Right cardiac atrium (tissue), 5 donors: ENCODE data around the gene EYA2. TPM values are rescaled to one million over a fixed set of nuclear protein-coding genes. Genes with fewer than 3 reads are reported as not detected.
A peak's percentile ranks its signal among the peaks of the same experiment; 100 is the strongest.

Source experiments
- ATAC-seq, 2 donors: fragments of 200-7000 bp; cut with Tn5 transposase; one replicate each; pipeline versions ENCODE4 v1.8.0 to v1.9.1; 2020; ENCODE audit warnings: moderate library complexity in 2 of 2, mild to moderate bottlenecking in 1 of 2
- DNase-seq, 3 donors: peaks; one replicate each; pipeline ENCODE4 v3.0.0-alpha.2; 2020
- H3K27ac ChIP-seq: one replicate; pipeline ENCODE4 v1.5.1; 2013; ENCODE audit warnings: mild to moderate bottlenecking, low read length, control low read depth, moderate library complexity
- H3K27me3 ChIP-seq: one replicate; pipeline ENCODE4 v1.6.1; 2013; ENCODE audit not compliant: control insufficient read depth, insufficient read depth
- H3K4me1 ChIP-seq: one replicate; pipeline ENCODE4 v1.6.1; 2013; ENCODE audit warnings: low read length; ENCODE audit not compliant: control insufficient read depth, insufficient read depth
- H3K4me3 ChIP-seq: one replicate; pipeline ENCODE4 v1.5.1; 2013; ENCODE audit warnings: low read length, control low read depth
- H3K9me3 ChIP-seq: one replicate; pipeline ENCODE4 v1.6.1; 2013; ENCODE audit warnings: low read length; ENCODE audit not compliant: control insufficient read depth
- WGBS: extraction: QIAGEN DNeasy Blood & Tissue Kit; methylation state at CpG from one replicate; pipeline ENCODE4 v1.1.7; 2013; 5-methylcytosine and 5-hydroxymethylcytosine counted together
- intact Hi-C, 4 donors: fragments of 100-400 bp; cut with DNase I; formaldehyde crosslinking; loops; one replicate each; pipeline versions ENCODE4 v1.11.0 to v1.14.0; 2022 to 2023
- polyA plus RNA-seq: library from polyadenylated mRNA; stranded (reverse); fragments of 200-250 nt; gene quantifications from one replicate; pipeline ENCODE4 v1.2.3, GENCODE V29; 2013
- total RNA-seq, 4 donors: library from RNA; stranded (reverse); fragmentation: NEBNext Ultra II Directional; extraction: Animal tissue kit (Norgen Biotek cat#: 25700); gene quantifications; one replicate each; pipeline ENCODE4 v1.2.1, GENCODE V29; 2021
- donor health status: healthy with polysubstance abuse.
- donor health status: DM: no; HTN: yes; CAD: no.
- donor health status: DM: no; HTN: no; CAD: no.
- donor health status: DM: no; HTN: yes; CAD: no; lungs with severe emphysema.
- donor health status: DM: yes; HTN: yes; CAD: no.

EYA2 gene
- total and polyA plus RNA-seq, 5 donors = 1.6 to 3.7 (median 3.4) TPM

DNA sequence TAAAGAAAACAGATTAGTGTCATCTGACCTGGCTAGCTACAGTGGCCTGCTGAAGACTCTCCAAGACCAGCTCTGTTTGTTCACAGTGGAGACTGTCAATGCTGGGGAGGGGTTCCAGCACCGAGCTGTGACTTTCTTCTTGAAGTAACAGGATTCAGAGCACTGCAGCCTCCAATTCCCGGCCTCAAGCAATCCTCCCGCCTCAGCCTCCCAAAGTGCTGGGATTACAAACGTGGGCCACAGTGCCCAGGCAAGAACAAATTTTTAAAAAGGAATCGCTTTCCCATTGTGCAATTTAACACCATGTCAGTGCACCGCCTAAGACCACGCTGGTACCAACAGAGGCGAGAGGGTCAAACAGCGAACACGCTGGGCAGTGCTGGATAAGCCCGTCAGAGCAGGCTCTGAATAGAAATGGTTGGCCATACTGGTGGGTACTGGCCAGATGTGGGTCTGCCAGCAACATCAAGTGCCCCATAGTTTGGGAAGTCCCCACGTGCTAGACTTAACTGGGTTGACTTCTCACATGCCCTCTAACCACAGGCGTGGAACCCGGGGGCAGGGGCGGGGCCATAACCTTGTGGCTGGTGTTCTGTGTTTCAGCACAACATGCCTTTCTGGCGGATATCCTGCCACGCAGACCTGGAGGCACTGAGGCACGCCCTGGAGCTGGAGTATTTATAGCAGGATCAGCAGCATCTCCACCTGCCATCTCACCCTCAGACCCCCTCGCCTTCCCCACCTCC, 293.0 kb downstream of the EYA2 start:
- no peak overlapping the region for H3K27ac ChIP-seq
- no peaks in the 10 kb centered on the region for H3K27me3 ChIP-seq
- intact Hi-C loops = no loop called here
- H3K4me3 ChIP-seq = no peak overlapping the region
- H3K4me1 ChIP-seq = no peaks in the 10 kb centered on the region
- no peaks in the 10 kb centered on the region for H3K9me3 ChIP-seq
- 86% methylated on average over 19 of the region's 19 CpGs for WGBS
- no peak for ATAC-seq
- no peak for DNase-seq

DNA sequence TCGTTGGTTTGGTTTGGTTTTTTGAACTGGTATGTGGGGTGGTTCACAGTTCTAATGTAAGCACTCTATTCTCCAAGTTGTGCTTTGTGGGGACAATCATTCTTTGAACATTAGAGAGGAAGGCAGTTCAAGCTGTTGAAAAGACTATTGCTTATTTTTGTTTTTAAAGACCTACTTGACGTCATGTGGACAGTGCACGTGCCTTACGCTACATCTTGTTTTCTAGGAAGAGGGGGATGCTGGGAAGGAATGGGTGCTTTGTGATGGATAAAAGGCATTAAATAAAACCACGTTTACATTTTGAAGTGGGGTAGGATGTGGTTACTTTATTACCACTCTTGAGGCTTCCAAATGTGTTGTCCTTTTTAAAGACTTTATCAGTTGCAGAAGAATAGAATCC, 293.9 kb downstream of the EYA2 start:
- no peaks in the 10 kb centered on the region for H3K27me3 ChIP-seq
- H3K4me3 ChIP-seq = no peak overlapping the region
- intact Hi-C loops = no loop called here
- DNase-seq (no peak), ATAC-seq (no peak)
- 50% methylated on average over 5 of the region's 5 CpGs for WGBS
- no peaks in the 10 kb centered on the region for H3K4me1 ChIP-seq
- no peaks in the 10 kb centered on the region for H3K9me3 ChIP-seq
- H3K27ac ChIP-seq = no peak overlapping the region

DNA sequence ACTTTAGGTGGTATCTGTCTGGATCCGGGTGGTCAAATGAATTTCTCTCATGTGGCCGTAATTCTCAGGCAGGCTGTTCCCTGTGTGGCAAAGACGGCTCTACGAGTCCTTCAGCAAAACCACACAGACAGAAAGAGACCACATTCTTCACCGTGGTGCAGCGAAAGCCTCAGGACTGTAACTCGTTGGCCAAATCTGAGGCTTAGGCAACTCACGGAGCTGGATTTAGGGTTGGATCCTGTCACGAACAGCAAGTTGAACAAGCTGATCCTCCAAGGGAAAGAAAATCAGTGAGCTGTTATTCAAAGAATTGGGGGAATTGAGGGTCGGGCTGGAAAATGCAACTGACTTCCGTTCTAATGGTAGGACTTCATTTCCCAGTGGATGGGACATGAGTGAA, 294.4 kb downstream of the EYA2 start:
- 49% methylated on average over 11 of the region's 11 CpGs for WGBS
- H3K4me3 ChIP-seq = no peak overlapping the region
- intact Hi-C loops = no loop called here
- no peaks in the 10 kb centered on the region for H3K9me3 ChIP-seq
- H3K4me1 ChIP-seq = no peaks in the 10 kb centered on the region
- no peaks in the 10 kb centered on the region for H3K27me3 ChIP-seq
- DNase-seq (no peak), ATAC-seq (peak; percentile 25 to 68)
- H3K27ac ChIP-seq = peak overlapping the region; percentile 21

DNA sequence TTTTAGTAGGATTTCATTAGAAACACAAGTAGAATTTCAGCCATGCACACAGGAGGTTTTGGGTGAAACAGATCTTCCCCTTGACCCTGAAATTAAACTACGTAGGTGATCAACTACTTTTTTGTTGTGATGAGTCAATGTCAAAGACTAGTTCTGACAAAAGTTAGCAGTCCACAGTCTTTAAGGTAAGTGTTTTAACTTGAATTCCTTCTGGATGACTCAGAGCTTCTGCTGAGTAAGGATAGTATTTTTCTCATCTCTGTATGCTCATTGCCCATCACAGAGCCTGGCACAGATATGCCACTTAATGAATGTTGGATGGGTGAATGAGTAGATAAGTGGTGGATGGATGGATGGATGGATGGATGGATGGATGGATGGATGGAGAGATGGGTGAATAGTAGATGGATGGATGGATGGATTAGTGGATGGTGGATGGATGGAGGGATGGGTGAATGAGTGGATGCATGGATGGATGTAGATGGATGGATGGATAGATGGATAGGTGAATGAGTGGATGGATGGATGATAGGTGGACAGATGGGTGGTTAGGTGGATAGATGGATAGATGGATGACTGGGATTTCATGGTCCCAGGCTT, 296.5 kb downstream of the EYA2 start:
- DNase-seq (no peak), ATAC-seq (no peak)
- Histone ChIP-seq H3K9me3 (no peaks in the 10 kb centered on the region), H3K4me1 (peaks cover 3% of the 10 kb centered on the region), H3K27ac (no peak overlapping the region), H3K4me3 (no peak overlapping the region), H3K27me3 (no peaks in the 10 kb centered on the region)
- 95% methylated on average over 1 of the region's 1 CpG for WGBS
- intact Hi-C loops = loop anchor here in 2 of 4 donors (5.0 to 10.0 kb wide), 2 partner anchors 431 to 434 kb away; no protein-coding TSS in a partner anchor

DNA sequence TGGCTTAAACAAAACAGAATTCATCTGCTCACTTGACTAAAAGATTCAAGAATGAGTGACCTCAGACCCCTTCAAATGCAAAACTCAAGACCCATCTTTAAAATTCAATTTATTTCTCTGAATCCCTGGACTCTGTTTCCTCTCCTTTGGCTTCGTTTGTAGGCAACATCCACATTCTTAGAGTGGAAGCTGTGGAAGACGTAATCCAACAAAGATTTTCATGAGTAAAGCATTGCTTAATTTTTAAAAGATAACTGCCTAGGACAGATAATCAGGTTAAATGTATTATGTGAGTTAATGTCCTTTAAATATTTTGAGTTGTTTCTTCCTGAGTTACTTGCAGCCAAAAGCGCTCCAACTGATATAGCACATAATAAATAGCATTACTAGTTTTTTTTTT, 297.3 kb downstream of the EYA2 start:
- Histone ChIP-seq H3K4me1 (peaks cover 3% of the 10 kb centered on the region), H3K9me3 (no peaks in the 10 kb centered on the region), H3K4me3 (no peak overlapping the region), H3K27me3 (no peaks in the 10 kb centered on the region), H3K27ac (no peak overlapping the region)
- 83% methylated on average over 3 of the region's 3 CpGs for WGBS
- intact Hi-C loops = loop anchor here in 2 of 4 donors (5.0 to 10.0 kb wide), 2 partner anchors 430 to 433 kb away; no protein-coding TSS in a partner anchor
- DNase-seq (no peak), ATAC-seq (no peak)

DNA sequence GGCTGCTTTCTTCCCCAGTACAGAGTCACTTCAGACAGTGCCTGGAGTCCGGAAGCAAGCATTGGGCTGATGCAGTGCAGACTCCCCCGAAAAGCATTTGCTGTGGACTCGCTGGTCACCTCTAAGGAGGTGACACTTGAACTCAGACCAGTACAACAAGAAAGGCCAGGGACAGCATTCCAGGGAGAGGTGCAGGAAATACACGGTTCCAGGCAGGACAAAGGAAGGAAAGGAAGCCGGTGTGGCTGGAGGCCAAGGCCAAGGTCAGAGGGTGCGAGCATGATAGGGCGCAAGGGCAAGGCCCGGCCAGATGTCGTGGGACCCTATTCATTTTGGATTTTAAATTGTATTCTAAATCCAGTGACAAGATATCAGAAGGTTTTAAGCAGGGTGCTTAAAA, 300.9 kb downstream of the EYA2 start:
- Histone ChIP-seq H3K9me3 (no peaks in the 10 kb centered on the region), H3K27me3 (no peaks in the 10 kb centered on the region), H3K4me3 (no peak overlapping the region), H3K27ac (no peak overlapping the region), H3K4me1 (peaks cover 3% of the 10 kb centered on the region)
- DNase-seq (no peak), ATAC-seq (peak; percentile 37 to 63)
- intact Hi-C loops = loop anchor here in 3 of 4 donors (5.0 to 10.0 kb wide), 3 partner anchors 187 to 432 kb away; no protein-coding TSS in a partner anchor
- 64% methylated on average over 9 of the region's 9 CpGs for WGBS

DNA sequence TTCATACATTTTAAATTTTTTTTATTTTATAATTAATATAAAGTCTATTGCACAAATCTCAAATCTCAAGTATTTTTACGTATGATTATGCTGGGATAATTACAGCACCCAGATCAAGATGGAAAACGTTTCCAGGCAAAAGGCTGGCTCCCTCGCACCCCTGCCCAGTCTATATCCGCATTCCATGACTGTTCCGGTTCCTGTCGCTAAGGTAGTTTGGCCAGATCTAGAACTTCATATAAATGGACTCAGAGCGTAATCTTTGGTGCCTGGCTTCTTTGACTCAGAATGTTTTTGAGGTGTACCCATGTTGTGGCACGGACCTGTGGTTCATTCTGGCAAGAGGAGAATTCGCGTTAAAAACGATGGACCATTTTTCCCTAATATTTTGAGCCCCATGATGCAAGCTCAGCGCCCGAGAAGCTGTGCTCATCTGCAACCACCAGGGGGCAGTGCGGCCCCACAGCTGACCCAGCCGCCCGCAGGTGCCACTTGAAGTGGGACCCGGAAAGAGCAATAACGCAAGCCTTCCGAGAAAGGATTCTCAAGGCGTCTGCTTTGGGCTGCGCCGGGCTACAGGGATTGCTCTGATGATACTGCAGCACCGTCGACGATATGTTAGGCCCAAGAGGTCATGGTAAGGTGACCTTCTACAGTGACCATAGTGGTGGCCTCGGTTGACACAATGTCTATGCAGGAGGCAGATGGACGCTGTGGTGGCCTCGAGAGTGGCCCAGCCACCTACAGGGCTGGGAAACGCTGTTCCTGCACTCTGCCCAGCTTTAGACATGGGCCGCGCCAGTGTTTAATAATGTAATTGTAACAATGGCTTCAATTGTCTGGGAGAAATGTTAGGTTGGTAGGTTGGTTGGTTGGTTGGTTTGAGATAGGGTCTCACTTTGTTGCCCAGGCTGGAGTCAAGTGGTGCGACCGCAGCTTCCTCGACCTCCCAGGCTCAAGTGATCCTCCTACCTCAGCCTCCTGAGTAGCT, 301.7 kb downstream of the EYA2 start:
- Histone ChIP-seq H3K4me1 (peaks cover 3% of the 10 kb centered on the region), H3K4me3 (no peak overlapping the region), H3K27me3 (no peaks in the 10 kb centered on the region), H3K27ac (no peak overlapping the region), H3K9me3 (no peaks in the 10 kb centered on the region)
- DNase-seq (peak; percentile 72 to 88 (median 86)), ATAC-seq (peak; percentile 71 to 76)
- 43% methylated on average over 34 of the region's 34 CpGs for WGBS
- intact Hi-C loops = loop anchor here in 3 of 4 donors (5.0 to 10.0 kb wide), 3 partner anchors 186 to 431 kb away; no protein-coding TSS in a partner anchor

DNA sequence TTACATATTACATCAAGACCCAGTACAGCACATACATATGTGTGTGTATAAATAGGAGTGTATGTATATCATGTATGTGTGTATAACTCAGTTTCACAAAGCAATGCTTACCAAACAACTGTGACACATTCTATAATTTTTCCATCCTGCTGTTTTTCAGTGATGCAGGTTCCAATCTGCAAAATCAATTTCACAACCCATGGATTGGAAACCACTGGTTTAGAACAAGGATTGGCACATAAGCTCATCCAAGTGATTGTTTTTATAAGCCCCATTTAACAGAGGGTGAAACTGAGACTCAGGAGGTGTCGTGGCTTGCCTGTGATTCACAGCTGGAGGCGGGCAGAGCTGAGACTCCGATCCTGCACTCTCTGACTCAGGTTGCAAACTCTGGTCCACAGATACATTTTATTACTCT, 303.6 kb downstream of the EYA2 start:
- no peak overlapping the region for H3K27ac ChIP-seq
- no peak for DNase-seq
- intact Hi-C loops = loop anchor here in 3 of 4 donors (5.0 to 10.0 kb wide), 3 partner anchors 184 to 429 kb away; no protein-coding TSS in a partner anchor
- no peak overlapping the region for H3K4me3 ChIP-seq
- WGBS = 93% methylated on average over 3 of the region's 3 CpGs
- H3K4me1 ChIP-seq = peaks cover 3% of the 10 kb centered on the region
- no peak for ATAC-seq
- no peaks in the 10 kb centered on the region for H3K9me3 ChIP-seq
- H3K27me3 ChIP-seq = no peaks in the 10 kb centered on the region

DNA sequence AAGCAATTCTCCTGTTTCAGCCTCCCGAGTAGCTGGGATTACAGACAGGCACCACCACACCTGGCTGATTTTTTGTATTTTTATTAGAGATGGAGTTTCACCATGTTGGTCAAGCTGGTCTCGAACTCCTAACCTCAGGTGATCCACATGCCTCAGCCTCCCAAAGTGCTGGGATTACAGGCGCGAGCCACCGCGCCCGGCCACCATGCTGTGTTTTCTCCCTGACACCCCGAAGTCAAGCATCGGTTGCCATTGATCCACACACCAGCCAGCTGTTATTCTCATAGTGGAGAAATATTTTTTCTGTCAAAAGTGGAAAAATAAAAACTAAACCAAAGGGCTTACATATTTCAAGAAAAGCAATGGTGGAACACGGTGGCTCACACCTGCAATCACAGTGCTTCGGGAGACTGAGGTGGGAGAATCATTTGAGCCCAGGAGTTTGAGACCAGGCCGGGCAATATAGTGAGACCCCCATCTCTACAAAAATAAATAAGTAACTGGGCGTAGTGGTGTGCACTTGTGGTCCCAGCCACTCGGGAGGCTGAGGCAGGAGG, 304.4 kb downstream of the EYA2 start:
- no peak for DNase-seq
- peaks cover 3% of the 10 kb centered on the region for H3K4me1 ChIP-seq
- intact Hi-C loops = loop anchor here in 3 of 4 donors (5.0 to 10.0 kb wide), 3 partner anchors 183 to 428 kb away; no protein-coding TSS in a partner anchor
- no peak for ATAC-seq
- no peak overlapping the region for H3K4me3 ChIP-seq
- no peak overlapping the region for H3K27ac ChIP-seq
- 96% methylated on average over 14 of the region's 14 CpGs for WGBS
- H3K9me3 ChIP-seq = no peaks in the 10 kb centered on the region
- H3K27me3 ChIP-seq = no peaks in the 10 kb centered on the region

DNA sequence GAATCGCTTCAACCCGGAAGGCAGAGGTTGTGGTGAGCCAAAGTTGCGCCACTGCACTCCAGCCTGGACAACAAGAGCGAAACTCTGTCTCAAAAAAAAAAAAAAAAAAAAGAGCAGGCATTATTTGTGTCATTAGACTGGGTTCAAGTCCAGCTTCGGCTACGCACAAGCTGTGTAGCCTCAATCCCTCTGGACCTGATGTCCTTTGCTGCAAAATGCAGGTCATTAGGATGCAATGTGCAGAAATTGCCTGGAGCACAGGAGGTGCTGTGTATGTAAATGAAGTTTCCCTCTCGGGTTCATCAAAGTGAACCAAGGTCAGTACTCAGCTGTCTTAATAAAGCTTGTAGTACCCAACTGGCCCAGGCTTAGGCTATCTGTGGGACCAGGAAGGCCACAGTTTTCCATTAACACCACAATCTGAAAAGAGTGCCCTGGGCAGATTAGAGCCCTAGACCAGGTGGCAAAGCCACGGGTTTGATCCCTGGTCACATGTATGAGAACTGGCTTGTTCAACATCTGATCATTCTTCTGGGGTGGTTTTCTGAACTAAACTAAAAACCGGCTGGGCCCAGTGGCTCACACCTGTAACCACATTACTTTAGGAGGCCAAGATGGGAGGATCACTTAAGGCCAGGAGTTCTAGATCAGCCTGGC, 306.6 kb downstream of the EYA2 start:
- Histone ChIP-seq H3K9me3 (no peaks in the 10 kb centered on the region), H3K4me3 (no peak overlapping the region), H3K4me1 (no peaks in the 10 kb centered on the region), H3K27me3 (no peaks in the 10 kb centered on the region), H3K27ac (no peak overlapping the region)
- DNase-seq = no peak
- intact Hi-C loops = loop anchor here in 2 of 4 donors (5.0 to 10.0 kb wide), 2 partner anchors 64 to 181 kb away; no protein-coding TSS in a partner anchor
- 92% methylated on average over 9 of the region's 9 CpGs for WGBS
- ATAC-seq = no peak
